GM08714 (cell line): ENCODE measurements around the gene ZNF595.
A peak's percentile ranks its signal among the peaks of the same experiment; 100 is the strongest.
"Not testable (repeated sequence)": the region's sequence is repeated elsewhere in the genome, so short reads cannot be mapped to it uniquely, and the experiment has no call there.

Experiments used
- H3K4me3 ChIP-seq: fragments of 200-500 bp; sonication (Bioruptor generic); 2 replicates; pipeline ENCODE4 v1.5.1; 2014; ENCODE audit warnings: mild to moderate bottlenecking, low read length, inconsistent platforms
- ZNF274 ChIP-seq: IDR thresholded peaks from 2 replicates; pipeline ENCODE4 v1.6.1; 2012; ENCODE audit warnings: mild to moderate bottlenecking, low read depth, low read length

Gene ZNF595

DNA sequence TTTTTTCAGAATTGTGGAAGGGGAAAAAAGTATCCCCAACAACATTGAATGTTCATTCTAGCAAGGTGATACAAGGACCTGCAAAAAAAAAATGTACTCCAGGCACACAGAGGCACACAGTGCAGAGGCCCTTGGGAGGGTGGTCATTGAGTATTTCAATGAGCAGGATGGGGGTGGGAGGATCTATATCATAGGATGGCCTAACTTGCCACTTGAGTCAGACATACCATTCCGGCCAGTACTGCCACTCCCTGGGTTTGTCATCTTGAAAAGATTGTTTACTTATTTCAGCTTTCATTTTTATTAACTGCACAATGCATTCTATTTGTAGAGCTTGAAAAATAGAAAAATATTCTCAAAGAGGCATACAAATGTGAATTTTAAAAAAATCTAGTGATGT lies 18.7 kb downstream of the ZNF595 start:
- TF ChIP-seq ZNF274 = no peak

DNA sequence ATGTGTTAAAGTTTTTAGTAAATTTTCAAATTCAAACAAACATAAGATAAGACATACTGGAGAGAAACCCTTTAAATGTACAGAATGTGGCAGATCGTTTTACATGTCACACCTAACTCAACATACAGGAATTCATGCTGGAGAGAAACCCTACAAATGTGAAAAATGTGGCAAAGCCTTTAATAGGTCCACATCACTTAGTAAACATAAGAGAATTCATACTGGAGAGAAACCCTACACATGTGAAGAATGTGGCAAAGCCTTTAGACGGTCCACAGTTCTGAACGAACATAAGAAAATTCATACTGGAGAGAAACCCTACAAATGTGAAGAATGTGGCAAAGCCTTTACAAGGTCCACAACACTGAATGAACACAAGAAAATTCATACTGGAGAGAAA lies 32.8 kb downstream of the ZNF595 start:
- no peak; the same call in 1 of the 2 replicates for TF ChIP-seq ZNF274
- no peak overlapping the region for H3K4me3 ChIP-seq

More for the DNA sequence above, 18.7 kb downstream of the ZNF595 start:
- H3K4me3 ChIP-seq = no peak overlapping the region

DNA sequence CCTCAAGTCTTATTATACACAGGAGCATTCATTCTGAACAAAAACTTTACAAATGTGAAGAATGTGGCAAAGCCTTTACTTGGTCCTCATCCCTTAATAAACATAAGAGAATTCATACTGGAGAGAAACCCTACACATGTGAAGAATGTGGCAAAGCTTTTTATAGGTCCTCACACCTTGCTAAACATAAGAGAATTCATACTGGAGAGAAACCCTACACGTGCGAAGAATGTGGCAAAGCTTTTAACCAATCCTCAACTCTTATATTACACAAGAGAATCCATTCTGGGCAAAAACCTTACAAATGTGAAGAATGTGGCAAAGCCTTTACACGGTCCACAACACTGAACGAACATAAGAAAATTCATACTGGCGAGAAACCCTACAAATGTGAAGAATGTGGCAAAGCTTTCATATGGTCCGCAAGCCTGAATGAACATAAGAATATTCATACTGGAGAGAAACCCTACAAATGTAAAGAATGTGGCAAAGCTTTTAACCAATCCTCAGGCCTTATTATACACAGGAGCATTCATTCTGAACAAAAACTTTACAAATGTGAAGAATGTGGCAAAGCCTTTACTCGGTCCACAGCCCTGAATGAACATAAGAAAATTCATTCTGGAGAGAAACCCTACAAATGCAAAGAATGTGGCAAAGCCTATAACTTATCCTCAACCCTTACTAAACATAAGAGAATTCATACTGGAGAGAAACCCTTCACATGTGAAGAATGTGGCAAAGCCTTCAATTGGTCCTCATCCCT lies 33.6 kb downstream of the ZNF595 start:
- not testable (repeated sequence) for H3K4me3 ChIP-seq
- TF ChIP-seq ZNF274 = peak; percentile 66

DNA sequence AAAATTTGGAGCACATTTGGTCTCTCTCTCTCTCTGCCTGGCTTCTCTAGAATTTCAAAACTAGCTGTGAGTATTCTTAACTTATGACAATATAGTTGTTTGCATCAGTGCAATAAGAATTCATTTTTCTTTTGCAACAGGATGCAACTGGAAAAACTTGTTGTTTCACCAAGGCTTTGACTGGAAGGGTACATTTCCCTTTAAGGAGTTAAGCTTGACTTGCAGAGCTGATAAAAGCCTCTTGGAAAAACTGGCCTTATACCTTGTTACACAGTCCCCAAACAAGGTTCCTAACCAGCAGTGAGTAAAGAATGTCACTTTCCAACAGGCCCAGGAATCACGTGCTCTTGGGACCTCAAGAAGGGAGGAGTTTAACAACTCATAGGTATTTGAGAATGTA lies 45.3 kb downstream of the ZNF595 start:
- TF ChIP-seq ZNF274 = no peak
- H3K4me3 ChIP-seq = no peak overlapping the region

DNA sequence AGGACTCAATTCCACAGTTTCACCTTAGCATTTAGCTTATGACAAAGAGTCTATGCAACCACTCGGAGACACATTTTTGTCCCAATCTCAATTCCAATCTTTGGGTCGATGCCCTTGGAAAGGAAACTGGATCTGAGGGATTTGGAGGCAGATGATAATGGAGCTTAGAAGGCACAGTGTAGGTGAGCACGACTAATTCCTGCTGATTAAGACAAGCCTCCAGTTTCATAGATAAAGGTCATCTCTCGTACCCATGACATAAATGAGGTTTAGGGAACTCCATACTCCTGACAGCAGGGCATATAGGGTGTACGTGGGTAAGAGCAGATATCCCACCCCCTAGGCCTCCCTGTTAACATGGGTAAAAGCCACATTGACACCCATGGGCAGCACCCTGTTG lies 46.7 kb downstream of the ZNF595 start:
- no peak for TF ChIP-seq ZNF274
- H3K4me3 ChIP-seq = no peak overlapping the region

DNA sequence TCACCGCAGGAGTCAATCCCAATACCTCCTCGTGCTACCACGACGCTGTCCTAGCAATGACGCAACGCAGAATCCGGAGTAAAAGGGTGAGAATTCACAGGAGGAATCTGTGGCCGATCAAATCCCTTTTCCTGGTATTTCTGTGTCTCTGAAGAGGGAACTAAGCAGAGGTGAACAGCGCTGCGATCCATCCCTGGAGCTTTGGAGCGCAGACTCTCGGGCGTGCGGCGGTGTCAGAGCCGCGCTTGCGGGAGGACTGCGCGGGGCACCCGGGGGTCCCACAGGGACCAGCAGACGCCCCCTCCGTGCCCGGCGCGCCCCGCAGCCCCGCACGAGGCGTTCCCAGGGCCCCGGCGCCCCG lies 53.9 kb downstream of the ZNF595 start:
- TF ChIP-seq ZNF274 = no peak
- no peak overlapping the region for H3K4me3 ChIP-seq

DNA sequence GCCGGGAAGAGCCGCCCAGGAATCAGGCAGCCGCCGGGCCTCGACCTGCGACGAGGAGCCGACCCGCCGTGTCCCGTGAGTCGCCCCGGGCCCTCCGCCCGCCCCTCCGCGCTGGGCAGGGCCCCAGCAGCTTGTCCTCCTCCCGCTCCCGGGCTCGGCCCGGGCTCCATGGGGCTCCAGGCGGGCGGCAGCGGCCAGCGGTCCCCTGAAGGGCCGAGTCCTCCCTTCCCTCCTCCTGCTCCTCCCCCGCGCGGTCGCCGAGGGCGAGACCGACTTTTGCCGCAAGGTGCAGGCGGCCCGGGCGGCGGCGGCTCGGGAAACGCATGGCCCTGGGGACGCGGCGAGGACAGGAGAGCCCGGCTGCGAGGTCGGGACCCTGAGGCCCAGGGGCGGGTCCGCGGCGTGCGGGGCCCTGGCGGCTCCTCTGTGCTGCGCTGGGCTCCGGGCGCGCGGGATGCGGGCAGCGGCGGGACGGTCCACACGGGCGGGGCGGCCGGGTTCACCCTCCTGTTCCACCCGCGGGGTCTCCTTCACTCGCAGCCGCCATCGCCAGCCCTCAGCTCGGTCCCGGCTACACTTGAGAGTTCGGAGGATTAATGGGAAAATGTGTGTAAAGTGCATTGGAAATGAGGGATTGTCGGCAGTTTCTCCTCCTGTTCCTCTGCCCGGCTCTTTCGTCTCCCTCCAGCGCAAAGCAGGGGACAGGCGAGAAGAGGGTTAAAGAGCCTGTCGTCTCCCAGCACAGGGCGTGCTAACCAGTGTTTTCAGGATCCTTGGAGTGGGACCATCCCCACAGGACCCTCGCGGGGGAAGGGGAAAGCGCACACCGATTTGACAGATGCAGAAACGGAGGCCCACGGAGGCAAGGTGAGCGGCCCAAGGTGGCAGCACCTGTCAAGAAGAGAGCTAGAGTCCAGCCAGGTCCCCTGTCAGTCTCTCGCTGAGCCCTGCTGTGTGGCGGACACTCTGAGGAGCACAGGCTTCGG lies 54.6 kb downstream of the ZNF595 start:
- no peak overlapping the region for H3K4me3 ChIP-seq
- TF ChIP-seq ZNF274 = no peak

DNA sequence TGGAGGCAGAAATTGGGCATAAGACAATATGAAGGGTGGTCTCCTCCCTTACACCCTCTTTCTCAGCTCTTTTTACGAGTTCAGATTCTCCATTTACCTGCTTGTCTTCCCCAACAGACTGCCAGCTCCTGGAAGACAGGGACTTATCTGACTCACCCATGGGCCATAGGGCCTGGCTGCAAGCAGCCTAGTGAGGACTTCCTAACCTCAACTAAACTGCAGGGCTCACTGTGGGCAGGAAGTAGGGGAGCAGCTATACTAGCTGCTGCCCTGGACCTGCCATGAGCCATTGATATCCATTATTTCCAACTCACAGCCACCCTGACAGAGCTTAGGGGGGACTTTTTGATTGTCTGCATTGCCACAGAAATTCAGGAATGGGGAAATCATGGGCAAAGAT lies 59.6 kb downstream of the ZNF595 start:
- TF ChIP-seq ZNF274 = no peak

DNA sequence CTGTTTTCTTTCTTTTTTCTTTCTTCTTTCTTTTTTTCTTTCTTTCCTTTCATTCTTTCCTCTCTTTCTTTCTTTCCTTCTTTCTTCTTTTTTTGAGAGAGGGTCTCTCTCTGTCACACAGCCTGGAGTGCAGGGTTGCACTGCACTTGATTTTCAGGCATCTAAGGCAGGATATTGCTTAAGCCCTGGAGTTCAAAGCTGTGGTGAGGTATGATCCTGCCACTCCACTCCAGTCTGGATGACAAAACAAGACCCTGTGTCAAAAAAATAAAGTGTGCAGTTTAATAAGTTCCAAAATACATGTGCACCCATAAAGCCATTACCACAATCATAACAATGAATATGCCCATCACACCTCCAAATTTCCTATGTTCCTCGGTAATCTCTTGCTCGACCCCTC lies 60.6 kb downstream of the ZNF595 start:
- no peak for TF ChIP-seq ZNF274
- no peak overlapping the region for H3K4me3 ChIP-seq

More for the DNA sequence above, 59.6 kb downstream of the ZNF595 start:
- H3K4me3 ChIP-seq = no peak overlapping the region

DNA sequence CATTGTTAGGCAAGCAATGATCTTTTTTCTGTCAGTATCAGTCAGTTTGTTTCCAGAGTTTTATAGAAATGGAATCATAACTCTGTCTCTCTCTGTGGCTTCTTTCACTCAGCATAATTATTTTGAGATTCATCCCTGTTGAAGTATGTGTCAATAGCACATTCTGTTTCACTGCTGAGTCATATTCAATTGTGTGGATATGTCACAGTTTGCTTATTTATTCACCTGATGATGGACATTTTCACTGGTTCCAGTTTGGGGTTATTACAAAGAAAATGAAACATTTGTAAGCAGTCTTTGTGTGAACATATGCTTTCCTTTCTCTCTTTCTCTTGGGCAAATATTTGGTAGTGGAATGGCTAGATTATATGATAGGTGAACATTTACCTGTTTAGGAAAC lies 61.0 kb downstream of the ZNF595 start:
- no peak overlapping the region for H3K4me3 ChIP-seq
- TF ChIP-seq ZNF274 = no peak

DNA sequence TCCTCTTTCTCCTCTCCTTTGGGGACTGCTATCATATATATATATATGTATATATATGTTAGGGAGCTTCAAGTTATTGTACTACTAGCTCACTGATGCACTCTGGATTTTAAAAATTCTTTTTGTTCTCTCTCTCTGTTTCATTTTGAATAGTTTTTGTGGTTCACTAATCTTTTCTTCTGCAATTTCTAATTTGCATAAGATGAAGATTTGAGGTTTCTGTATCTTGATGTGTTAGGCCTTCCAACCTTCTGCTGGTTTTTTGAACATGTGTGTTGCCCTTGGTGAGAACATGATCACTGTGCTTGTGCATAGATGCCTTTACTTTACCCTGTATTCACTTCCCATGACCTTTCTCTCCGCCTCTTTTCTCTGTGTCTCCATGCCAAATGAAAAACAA lies 63.4 kb downstream of the ZNF595 start:
- no peak for TF ChIP-seq ZNF274

DNA sequence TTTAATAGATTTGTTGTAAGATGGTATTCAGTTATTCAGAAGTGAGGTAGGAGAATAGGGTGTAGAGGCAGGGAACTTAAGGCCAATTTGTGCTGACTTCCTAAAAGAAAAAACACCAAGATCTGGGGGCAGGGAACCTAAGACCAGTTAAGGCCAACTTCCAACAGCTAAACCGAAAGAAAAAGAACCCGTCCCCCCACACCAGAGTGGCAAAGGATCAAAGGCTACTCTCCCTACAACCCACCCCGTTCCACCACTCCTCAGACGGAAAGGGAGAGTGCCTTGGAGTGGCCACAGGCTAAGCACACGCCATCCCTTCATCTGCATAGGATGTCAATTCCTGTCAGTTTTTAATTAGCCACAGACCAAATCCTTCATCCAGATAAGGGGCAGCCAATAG lies 67.5 kb downstream of the ZNF595 start:
- no peak overlapping the region for H3K4me3 ChIP-seq

More for the DNA sequence above, 63.4 kb downstream of the ZNF595 start:
- H3K4me3 ChIP-seq = no peak overlapping the region

DNA sequence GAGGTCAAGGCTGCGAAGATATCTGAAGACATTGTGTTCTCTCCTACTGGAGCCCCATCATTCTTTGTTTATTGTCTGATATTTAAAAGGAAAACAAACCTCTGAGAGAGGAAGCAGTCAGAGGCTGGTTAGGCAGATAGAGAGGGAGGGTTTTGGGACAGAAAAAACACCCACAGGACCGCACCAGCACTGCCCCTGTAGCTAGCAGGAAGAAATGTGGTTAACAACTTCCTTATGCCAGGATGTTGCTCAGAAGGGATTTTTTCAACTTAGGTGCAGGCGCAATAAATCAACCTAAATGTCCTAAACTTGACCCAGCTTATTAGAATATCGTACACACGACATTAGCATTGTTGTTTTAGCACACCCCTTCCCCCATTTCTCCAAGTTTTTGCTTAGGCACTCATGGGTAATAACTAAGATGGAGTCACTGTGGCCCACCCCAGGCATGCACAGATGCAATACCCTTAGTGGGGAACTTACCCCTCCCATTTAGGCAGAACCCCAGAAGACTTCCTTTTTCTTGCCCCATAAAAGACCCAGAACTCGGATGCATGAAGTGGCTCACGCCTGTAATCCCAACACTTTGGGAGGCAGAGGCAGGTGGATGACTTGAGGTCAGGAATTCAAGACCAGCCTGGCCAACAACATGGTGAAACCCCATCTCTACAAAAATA lies 68.4 kb downstream of the ZNF595 start:
- H3K4me3 ChIP-seq = no peak overlapping the region

More for the DNA sequence above, 67.5 kb downstream of the ZNF595 start:
- TF ChIP-seq ZNF274 = no peak

DNA sequence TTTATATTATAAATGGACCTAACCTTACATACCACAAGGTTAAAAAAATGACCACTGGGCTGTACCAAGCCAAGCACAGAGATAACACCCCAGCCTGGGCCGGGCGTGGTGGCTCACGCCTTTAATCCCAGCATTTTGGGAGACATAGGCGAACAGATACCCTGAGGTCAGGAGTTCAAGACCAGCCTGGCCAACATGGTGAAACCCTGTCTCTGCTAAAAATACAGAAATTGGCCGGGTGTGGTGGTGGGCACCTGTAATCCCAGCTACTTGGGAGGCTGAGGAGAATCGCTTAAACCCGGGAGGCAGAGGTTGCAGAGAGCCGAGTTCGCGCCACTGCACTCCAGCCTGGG lies 70.8 kb downstream of the ZNF595 start:
- peak overlapping the region; percentile 7; the same call in 1 of the 2 replicates for H3K4me3 ChIP-seq

More for the DNA sequence above, 68.4 kb downstream of the ZNF595 start:
- TF ChIP-seq ZNF274 = no peak
